ENCODE data around the gene ARHGAP22.

GRCh38 chr10:48478980-48479811 lies 125.7 kb downstream of the ARHGAP22 start:
- TF ChIP-seq GATA2 (IDR thresholded peaks at IDR 0.05; ENCODE audit: low read depth, low read length) (no peak), GATA3 (IDR thresholded peaks at IDR 0.05; ENCODE audit: low read depth, low read length) (no peak)
